Stimulated activated CD4-positive, alpha-beta T cell treated with anti-CD3 and anti-CD28 coated beads, Interleukin-2, amount 100 ng/mL, for 24 hours (primary cell): ENCODE measurements around the gene THSD7A.

ENCODE experiments used
- DNase-seq, 2 donors: peaks; one replicate each; pipeline ENCODE4 v3.0.0-alpha.2; 2020

THSD7A gene

DNA sequence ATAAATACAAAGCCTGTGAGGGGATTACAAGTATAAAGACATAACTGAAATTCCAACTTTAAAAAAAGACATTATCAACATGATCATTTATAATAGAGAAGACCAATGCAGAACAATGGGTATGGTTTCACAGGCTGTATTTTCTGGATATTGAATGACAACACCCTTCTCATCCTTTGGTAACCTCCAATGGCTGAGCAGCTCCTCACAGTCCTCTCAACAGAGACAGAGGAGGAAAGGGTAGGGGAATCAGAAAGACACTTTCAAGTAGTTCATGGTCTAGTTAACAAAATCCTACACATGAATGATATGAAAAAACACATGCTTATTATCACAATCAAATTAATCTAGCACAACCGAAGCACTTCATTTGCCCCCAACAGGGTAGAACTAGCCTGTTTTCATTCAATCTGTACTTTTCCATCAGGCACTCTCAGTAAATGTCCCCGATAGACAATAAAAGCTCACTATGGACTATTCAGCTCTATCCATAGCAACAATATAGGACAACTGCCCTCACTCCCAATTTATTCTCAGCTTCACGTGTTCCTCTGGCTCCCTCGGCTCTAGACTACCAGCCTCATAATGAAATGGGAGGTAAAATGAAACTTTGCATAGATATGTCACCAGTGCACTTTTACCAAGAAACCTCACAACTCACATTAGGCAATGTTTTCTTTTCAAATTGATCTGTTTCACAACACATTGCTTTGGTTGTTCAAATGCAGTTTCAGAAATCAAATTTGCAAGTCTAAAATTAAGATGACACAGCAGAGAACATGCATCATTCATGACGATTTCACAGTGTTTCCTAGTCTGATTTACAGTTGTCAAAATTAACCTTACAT is 211.4 kb downstream of the THSD7A start:
- no peak for DNase-seq

DNA sequence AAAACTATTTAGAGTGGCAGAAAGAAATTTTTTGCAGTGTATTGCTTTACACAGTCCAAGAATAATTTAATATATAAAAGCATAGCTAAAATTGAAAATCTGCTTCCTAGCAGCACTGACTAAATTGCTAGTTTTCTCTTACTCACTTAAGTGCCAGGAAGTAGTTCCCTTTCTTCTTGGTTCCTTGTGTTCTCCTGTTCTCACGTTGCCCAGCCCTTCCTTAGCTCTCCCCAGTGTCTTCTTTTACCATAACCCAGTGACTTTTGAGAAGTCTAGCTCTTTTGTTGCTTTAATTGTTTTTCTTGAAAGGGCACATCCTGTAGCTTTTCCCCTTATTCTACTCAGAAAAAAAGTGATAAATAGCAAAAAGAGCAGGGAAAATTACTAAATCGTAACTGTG is 215.5 kb downstream of the THSD7A start:
- no peak for DNase-seq

GRCh38 chr7:11615174-11615573 is 216.8 kb downstream of the THSD7A start:
- DNase-seq, result no peak

DNA sequence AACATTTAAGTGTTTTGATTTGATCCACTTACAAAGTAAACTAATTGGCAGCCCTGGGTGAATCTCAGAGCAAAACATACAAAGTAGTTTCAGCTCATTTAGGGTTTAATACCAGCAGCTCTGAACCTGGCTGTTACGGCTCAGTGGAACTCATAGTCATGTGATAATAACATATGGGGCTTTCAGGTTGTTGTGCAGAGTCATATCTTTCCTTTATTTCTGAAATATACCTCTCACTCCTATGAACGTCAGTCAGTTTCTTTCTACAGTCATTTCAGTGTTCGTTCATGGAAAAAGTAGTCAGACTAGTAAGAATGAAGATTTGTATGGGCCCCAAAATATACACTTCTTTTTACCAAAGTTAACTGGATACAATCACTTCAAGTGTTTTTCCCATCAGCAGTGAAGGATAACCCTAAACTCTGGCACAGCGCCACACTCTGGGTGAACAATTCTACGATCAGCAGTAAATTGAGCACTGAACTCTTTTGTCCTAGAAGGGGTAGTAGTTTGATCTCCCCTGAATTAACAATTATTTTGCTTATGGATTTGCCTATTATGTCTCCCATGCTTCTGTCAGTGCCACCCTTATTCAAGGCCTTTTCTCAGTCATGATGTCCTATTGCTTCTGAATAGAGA is 218.6 kb downstream of the THSD7A start:
- DNase-seq, result no peak

DNA sequence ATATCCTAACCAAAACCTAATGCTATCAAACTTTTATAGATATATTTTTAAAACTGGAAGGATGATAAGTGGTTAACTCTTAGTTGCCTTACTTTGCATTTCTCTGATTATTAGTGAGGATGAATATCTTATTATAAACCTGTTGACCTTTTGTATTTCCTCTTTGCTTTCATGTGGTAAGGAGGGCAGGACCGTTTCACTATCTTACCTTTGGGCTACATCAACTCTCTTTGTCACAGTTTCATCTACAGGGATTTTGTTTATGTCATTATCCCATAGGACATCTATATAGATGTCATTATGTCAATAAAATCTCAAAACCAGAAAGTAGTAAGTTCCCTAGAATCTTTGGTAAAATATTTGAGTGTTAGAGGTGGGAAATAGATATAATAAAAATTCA is 219.3 kb downstream of the THSD7A start:
- no peak for DNase-seq

- no peak for DNase-seq
These were observed 222.8 kb downstream of the THSD7A start for GRCh38 chr7:11609096-11609670.

DNA sequence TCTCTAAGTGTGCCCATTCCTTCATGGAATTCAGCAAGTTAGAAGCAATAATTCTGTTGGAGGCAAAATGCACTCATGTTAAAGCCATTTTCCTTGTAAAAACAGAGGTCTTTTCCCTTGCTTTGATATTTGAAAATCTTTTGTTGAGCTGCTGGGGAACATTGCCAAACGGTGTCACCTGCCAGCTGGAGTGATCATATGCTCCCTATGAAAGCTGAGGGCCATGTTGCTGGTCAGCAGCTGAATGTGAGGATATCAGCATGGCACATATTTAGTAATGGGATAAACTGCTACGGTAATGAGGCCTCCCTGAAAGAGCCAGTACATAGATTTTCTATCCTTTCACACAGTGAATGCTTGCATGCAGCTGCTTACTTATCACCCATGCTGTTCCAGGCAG is 224.3 kb downstream of the THSD7A start:
- no peak for DNase-seq

- no peak for DNase-seq
These were observed 226.2 kb downstream of the THSD7A start for GRCh38 chr7:11605749-11606148.

- no peak for DNase-seq
These were observed 227.5 kb downstream of the THSD7A start for GRCh38 chr7:11604505-11604904.

DNA sequence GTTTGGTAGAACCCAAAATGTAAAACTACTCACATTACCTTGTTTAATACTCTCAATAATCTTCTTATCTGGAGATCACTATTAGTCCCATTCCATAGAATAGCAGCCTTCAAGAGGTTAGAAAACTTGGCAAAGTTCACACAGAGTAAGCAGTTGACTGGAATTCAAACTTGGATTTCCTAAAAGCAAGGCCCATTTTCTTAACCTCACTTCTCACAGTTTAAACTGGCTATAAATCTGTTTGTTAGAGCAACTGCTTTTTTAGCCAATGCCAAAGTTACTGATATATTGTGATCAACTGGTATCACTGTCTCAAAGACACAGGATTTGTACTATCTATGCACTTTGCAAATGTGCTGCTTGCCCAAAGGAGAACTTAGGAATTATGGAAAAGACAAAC is 230.2 kb downstream of the THSD7A start:
- DNase-seq, result no peak

- no peak for DNase-seq
These were observed 238.7 kb downstream of the THSD7A start for GRCh38 chr7:11593322-11593721.

DNA sequence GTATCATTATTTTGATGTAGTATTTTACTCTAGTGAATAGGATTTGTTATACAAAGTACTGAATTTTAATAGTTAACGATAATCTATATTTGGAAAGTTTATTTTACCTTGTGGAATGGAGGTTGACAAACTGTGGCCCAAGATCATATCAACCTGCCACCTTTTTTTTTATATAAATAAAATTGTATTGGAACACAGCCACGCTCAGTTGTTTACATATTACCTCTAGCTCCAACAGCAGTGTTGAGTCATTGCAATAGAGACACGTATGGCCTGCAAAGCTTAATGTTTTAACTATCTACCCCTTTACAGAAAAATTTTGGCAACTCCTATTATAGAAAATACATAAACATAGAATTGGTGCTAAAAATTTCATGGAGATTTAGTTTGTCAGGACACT is 239.3 kb downstream of the THSD7A start:
- no peak for DNase-seq

DNA sequence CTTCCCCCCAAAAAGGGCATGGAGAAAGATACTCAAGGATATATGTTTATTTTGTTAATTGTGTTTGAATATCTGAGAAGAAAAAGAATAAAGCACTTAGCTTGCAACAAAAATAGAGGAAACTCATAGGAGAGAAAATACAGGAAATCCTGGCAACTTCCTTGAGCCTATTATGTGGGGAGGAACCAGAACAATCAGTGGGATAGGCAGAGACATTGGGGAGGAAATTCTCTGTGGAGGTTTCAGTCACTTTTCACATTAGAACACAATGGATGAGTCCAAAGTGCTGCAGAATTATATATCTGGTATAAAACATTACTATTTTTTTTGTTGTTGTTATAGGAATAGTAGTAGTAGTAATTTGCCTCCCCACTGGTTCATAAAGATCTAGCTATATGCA is 240.1 kb downstream of the THSD7A start:
- no peak for DNase-seq

GRCh38 chr7:11591055-11591633 is 240.9 kb downstream of the THSD7A start:
- no peak for DNase-seq

GRCh38 chr7:11589251-11589650 is 242.7 kb downstream of the THSD7A start:
- DNase-seq, result no peak

DNA sequence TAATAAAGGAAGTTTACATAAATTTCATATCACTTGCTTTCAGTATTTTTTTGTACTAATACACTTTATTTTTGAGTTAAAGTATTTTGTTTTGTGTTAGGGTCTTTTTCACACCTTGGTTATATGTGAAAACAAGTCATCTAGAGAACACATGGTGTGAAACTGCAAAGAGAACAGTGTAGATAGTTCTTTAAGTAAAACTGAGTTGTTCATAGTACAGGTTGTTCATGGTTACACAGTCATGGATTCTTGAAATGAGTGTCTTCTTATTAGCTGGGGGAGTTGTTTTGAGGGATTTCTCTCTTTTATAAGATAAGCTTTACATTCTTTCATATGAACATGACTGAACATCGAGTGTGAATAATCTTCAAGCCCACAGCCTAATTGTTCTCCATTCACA is 244.2 kb downstream of the THSD7A start:
- DNase-seq, result no peak

DNA sequence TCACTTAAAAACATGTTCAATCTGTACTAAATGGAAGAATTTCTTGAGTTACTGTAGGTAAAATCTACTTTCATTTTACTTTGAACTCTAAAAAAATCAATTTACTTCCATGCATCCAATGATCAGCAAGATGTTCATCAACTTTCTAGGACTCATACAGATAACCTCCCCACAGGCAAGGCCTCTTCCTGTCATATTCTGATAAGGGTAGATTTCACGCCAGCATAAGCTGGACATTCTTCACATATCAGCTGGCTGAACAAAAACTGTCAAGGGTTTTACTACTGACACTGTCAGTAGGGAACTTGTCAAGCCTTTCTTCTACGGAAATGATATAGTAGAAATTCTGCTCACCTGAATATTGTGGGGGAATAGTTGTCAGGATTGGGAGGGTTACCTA is 244.9 kb downstream of the THSD7A start:
- DNase-seq, result no peak

DNA sequence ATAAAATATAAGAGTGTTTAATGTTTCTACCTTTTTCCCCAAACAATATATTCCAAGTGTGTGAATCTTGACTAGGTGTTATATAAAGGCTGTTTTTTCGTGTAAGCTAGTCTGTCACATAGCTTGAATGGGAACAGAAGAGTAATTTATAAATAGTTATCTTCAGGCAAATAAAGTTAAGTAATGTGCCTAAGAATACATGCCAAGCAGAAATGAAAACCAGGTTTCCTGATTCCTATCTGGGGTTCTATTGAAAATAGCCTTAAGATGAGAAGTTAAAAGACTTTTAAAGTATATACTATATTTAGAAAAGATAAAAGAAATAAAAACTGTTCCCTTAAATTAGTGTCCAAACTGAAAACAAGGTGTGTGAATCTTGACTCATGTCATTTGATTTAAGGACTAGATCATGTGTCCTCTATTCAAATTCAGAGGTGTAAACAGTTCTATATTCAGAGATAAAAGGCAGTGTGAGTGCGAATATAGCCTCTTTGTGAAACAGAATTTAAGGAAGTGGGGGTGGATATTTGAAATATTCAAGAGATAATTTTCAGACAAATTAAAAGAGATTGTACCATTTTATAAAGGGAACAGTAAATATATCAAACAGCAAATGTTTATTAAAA is 247.5 kb downstream of the THSD7A start:
- no peak for DNase-seq

DNA sequence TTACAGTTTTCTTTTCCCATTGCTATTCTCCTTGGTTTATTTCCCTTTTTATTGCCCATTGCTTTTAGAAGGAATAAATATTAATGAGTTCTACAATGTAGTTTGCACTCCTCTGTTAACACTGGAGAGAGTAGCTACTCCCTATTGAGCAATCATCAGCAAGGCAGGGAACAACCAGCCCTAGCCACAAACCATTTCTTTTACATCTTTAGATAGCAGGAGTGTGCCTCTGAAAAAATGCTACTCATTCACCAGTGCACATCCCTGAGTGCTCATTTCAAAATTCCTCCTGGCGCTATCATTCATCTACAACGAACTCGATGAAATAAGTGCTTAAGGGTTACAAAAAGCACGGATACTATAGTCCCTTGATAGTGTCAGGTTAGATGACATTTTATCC is 252.9 kb downstream of the THSD7A start:
- no peak for DNase-seq

DNA sequence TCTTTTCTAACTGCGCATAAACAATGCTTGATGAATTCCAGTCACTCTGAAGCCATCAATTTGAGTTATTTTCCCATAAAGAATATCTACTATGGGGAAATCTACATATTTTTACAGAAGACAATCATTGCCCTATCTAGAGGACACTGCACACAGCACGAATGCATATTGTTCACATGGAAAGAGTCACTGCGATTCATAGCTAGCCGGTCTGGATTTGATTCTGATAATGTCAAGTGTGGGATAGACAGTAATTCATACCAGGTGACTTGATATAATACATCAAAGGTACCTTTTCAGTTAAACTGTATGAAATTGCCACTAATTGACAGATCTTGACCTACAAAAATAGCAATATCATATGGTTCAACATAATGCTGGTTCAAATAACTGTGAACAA is 255.7 kb downstream of the THSD7A start:
- no peak for DNase-seq

DNA sequence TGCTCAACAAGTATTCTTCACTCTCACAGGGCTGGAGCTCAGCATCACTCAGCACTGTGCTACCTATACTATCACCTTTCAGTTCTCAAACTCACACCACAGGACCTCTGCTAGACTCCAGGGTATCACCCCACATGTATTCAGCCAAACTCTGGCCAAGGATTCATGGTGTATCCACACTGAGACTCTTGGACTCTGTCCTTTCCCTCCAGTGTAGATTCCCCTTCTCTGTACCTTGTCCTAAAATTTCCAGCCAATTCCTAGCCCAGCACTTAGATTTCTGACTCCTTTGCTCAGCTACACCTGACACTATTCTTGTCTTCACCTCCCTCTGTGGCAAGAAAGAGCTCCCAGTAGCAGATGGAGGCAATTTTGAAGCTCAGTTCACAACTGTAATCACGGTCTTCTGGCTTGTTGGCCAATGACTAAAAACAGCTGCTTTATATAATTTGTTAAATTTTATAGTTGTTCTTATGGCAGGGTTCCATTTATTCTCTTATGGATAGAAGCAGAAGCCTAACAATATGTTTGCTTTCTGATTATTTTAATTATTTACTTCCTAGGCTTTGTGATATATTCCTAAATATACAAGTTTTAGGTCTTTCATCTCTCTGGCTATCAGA is 258.8 kb downstream of the THSD7A start:
- no peak for DNase-seq

GRCh38 chr7:11570922-11571550 is 261.0 kb downstream of the THSD7A start:
- no peak for DNase-seq
